H9 (cell line): ENCODE results near the gene TRIP10. TPM values are rescaled to one million over a fixed set of nuclear protein-coding genes. Genes with fewer than 3 reads are reported as not detected.

ENCODE experiments used
- DNase-seq: peaks from one replicate; pipeline ENCODE4 v3.0.0-alpha.2; 2017
- H2AFZ ChIP-seq: one replicate; pipeline ENCODE4 v1.6.1; 2013; ENCODE audit warnings: mild to moderate bottlenecking, low read length, control low read depth, moderate library complexity
- H2AK5ac ChIP-seq: 2 replicates; pipeline ENCODE4 v1.6.1; 2013; ENCODE audit warnings: low read length, control low read depth, mixed read lengths; ENCODE audit not compliant: insufficient read length
- H2BK120ac ChIP-seq: one replicate; pipeline ENCODE4 v1.6.1; 2013; ENCODE audit warnings: low read depth, mild to moderate bottlenecking, low read length, control low read depth, inconsistent platforms; ENCODE audit not compliant: poor library complexity, severe bottlenecking
- H2BK12ac ChIP-seq: 2 replicates; pipeline ENCODE4 v1.6.1; 2013; ENCODE audit warnings: low read length, control low read depth, mixed read lengths, low read depth; ENCODE audit not compliant: insufficient read length
- H2BK15ac ChIP-seq: 2 replicates; pipeline ENCODE4 v1.6.1; 2013; ENCODE audit warnings: low read depth, low read length, control low read depth
- H2BK20ac ChIP-seq: one replicate; pipeline ENCODE4 v1.6.1; 2013; ENCODE audit warnings: low read depth, mild to moderate bottlenecking, low read length, control low read depth, inconsistent platforms; ENCODE audit not compliant: poor library complexity, severe bottlenecking
- H2BK5ac ChIP-seq: 2 replicates; pipeline ENCODE4 v1.6.1; 2013; ENCODE audit warnings: low read length, control low read depth, mixed read lengths; ENCODE audit not compliant: insufficient read length
- H3K14ac ChIP-seq: 2 replicates; pipeline ENCODE4 v1.6.1; 2013; ENCODE audit warnings: low read length, control low read depth; ENCODE audit not compliant: insufficient read depth
- H3K18ac ChIP-seq: 2 replicates; pipeline ENCODE4 v1.6.1; 2013; ENCODE audit warnings: low read depth, mild to moderate bottlenecking, mixed read lengths, low read length, control low read depth; ENCODE audit not compliant: insufficient read length
- H3K23ac ChIP-seq: 2 replicates; pipeline ENCODE4 v1.6.1; 2013; ENCODE audit warnings: low read length, control low read depth, mixed read lengths, low read depth; ENCODE audit not compliant: insufficient read length
- H3K23me2 ChIP-seq: 2 replicates; pipeline ENCODE4 v1.6.1; 2013; ENCODE audit warnings: low read depth, mild to moderate bottlenecking, mixed read lengths, low read length, control low read depth; ENCODE audit not compliant: insufficient read length, poor library complexity, severe bottlenecking
- H3K27ac ChIP-seq: 2 replicates; pipeline ENCODE4 v1.5.1; 2013; ENCODE audit warnings: low read length, control low read depth, mixed read lengths, low read depth; ENCODE audit not compliant: insufficient read length
- H3K27me3 ChIP-seq: 2 replicates; pipeline ENCODE4 v1.6.1; 2013; ENCODE audit warnings: low read length, control low read depth, inconsistent platforms; ENCODE audit not compliant: insufficient read depth
- H3K4ac ChIP-seq: 2 replicates; pipeline ENCODE4 v1.6.1; 2013; ENCODE audit warnings: low read depth, mild to moderate bottlenecking, control low read depth, inconsistent platforms, low read length, moderate library complexity
- H3K4me1 ChIP-seq: 2 replicates; pipeline ENCODE4 v1.6.1; 2013; ENCODE audit warnings: low read length, control low read depth, inconsistent platforms; ENCODE audit not compliant: insufficient read depth
- H3K4me2 ChIP-seq: 2 replicates; pipeline ENCODE4 v1.6.1; 2013; ENCODE audit warnings: low read length, control low read depth, mixed read lengths; ENCODE audit not compliant: insufficient read length, insufficient read depth
- H3K56ac ChIP-seq: 2 replicates; pipeline ENCODE4 v1.6.1; 2013; ENCODE audit warnings: low read depth, mild to moderate bottlenecking, mixed read lengths, low read length, control low read depth; ENCODE audit not compliant: insufficient read length
- H3K79me1 ChIP-seq: 2 replicates; pipeline ENCODE4 v1.6.1; 2013; ENCODE audit warnings: low read depth, mild to moderate bottlenecking, moderate library complexity, low read length, control low read depth, inconsistent platforms; ENCODE audit not compliant: insufficient read depth, poor library complexity, severe bottlenecking
- H3K79me2 ChIP-seq: 2 replicates; pipeline ENCODE4 v1.6.1; 2013; ENCODE audit warnings: low read length, control low read depth, inconsistent platforms; ENCODE audit not compliant: insufficient read depth
- H3K9ac ChIP-seq: 2 replicates; pipeline ENCODE4 v1.6.1; 2013; ENCODE audit warnings: low read length, control low read depth, mixed read lengths; ENCODE audit not compliant: insufficient read length; ENCODE audit errors: extremely low read depth
- H3K9me3 ChIP-seq: one replicate; pipeline ENCODE4 v1.6.1; 2013; ENCODE audit warnings: low read depth, low read length, inconsistent platforms; ENCODE audit not compliant: control insufficient read depth
- H3T11ph ChIP-seq: one replicate; pipeline ENCODE4 v1.6.1; 2013; ENCODE audit warnings: mild to moderate bottlenecking, low read length, control low read depth, inconsistent platforms
- H4K20me1 ChIP-seq: one replicate; pipeline ENCODE4 v1.6.1; 2013; ENCODE audit not compliant: control insufficient read depth, insufficient read length, insufficient read depth
- H4K5ac ChIP-seq: 2 replicates; pipeline ENCODE4 v1.6.1; 2013; ENCODE audit warnings: low read depth, mild to moderate bottlenecking, mixed read lengths, low read length, control low read depth; ENCODE audit not compliant: insufficient read length
- H4K8ac ChIP-seq: replicated peaks from 2 replicates; pipeline ENCODE4 v1.6.1; 2013; ENCODE audit warnings: low read length, control low read depth, mixed read lengths, low read depth; ENCODE audit not compliant: insufficient read length
- H4K91ac ChIP-seq: 2 replicates; pipeline ENCODE4 v1.6.1; 2013; ENCODE audit warnings: low read depth, mild to moderate bottlenecking, moderate library complexity, mixed read lengths, low read length, control low read depth; ENCODE audit not compliant: insufficient read length
- H3K27ac Mint-ChIP-seq, 3 experiments: 2 replicates in 2 of 3; 3 replicates in 1 of 3; pipeline ENCODE4 v1.8.0; 2020 to 2021; ENCODE audit warnings: mixed read lengths in 3 of 3, mild to moderate bottlenecking in 1 of 3, moderate library complexity in 1 of 3
- H3K27me3 Mint-ChIP-seq: 2 replicates; pipeline ENCODE4 v1.8.0; 2021; ENCODE audit warnings: low read depth, mild to moderate bottlenecking, moderate library complexity, mixed read lengths
- H3K36me3 Mint-ChIP-seq, 3 experiments: 2 replicates in 2 of 3; 3 replicates in 1 of 3; pipeline ENCODE4 v1.8.0; 2020 to 2021; ENCODE audit warnings: low read depth in 3 of 3, mixed read lengths in 3 of 3; ENCODE audit not compliant: insufficient read depth in 1 of 3
- H3K4me1 Mint-ChIP-seq, 2 experiments: 2 replicates each; pipeline ENCODE4 v1.8.0; 2020; ENCODE audit warnings: mixed read lengths in 2 of 2
- H3K4me3 Mint-ChIP-seq, 2 experiments: 2 replicates in 1 of 2; 3 replicates in 1 of 2; pipeline ENCODE4 v1.8.0; 2020 to 2021; ENCODE audit warnings: mild to moderate bottlenecking in 2 of 2, mixed read lengths in 2 of 2, moderate library complexity in 1 of 2
- H3K9me3 Mint-ChIP-seq, 2 experiments: 2 replicates in 1 of 2; 3 replicates in 1 of 2; pipeline ENCODE4 v1.8.0; 2020; ENCODE audit warnings: mild to moderate bottlenecking in 2 of 2, mixed read lengths in 2 of 2, moderate library complexity in 1 of 2
- WGBS: extraction: QIAGEN DNeasy Blood & Tissue Kit; methylation state at CpG from one replicate; pipeline ENCODE4 v1.1.7; 2013; ENCODE audit warnings: missing lambda C conversion rate, low lambda C conversion rate, mixed read lengths; ENCODE audit not compliant: insufficient read length; ENCODE audit errors: extremely low coverage; 5-methylcytosine and 5-hydroxymethylcytosine counted together
- total RNA-seq: library from RNA; stranded (reverse); gene quantifications from 2 replicates; pipeline ENCODE4 v1.2.1, GENCODE V29; 2021
- TF ChIP-seq, protein P1 (sequence below): fragments of 200-600 bp; sonication (generic); conservative IDR thresholded peaks from 3 replicates; pipeline ENCODE4 v1.8.0; 2021; ENCODE audit warnings: antibody characterized with exemption, mild to moderate bottlenecking

Gene TRIP10
- total RNA-seq, 1 experiment from 2014 or later = 56.4 TPM

GRCh38 chr19:6732803-6733337 is 6.6 kb upstream of the TRIP10 start:
- H3K4me3 Mint-ChIP-seq = peak overlapping the region in 1 of 2 experiments; percentile 48; a peak in 1 of 5 replicates

More at GRCh38 chr19:6732803-6733337, 6.6 kb upstream of the TRIP10 start:
- Histone ChIP-seq H4K91ac (no peak overlapping the region), H2AK5ac (no peak overlapping the region), H3K9me3 (no peaks in the 10 kb centered on the region), H3K4me1 (peaks cover under 1% of the 10 kb centered on the region; the same call in 1 of the 2 replicates), H3K4me2 (no peak overlapping the region), H3K27me3 (no peaks in the 10 kb centered on the region), H3K27ac (no peak overlapping the region), H4K8ac (no peak overlapping the region), H3T11ph (no peak overlapping the region), H3K4ac (no peak overlapping the region), H3K18ac (no peak overlapping the region), H4K5ac (no peak overlapping the region), H3K56ac (no peak overlapping the region), H3K9ac (no peak overlapping the region), H2BK120ac (no peak overlapping the region), H4K20me1 (peaks cover 2% of the 10 kb centered on the region), H3K23ac (no peak overlapping the region), H2BK15ac (no peak overlapping the region), H3K14ac (no peak overlapping the region), H2BK5ac (no peak overlapping the region), H3K79me1 (no peaks in the 10 kb centered on the region), H3K79me2 (no peaks in the 10 kb centered on the region), H2BK12ac (no peak overlapping the region), H3K23me2 (peaks cover 14% of the 10 kb centered on the region), H2BK20ac (no peak overlapping the region), H2AFZ (no peak overlapping the region)
- Mint-ChIP-seq H3K36me3 (peaks cover 5 to 16% (median 12%) of the 10 kb centered on the region in 3 experiments), H3K27me3 (no peaks in the 10 kb centered on the region; the same call in 1 of the 2 replicates), H3K4me1 (peaks cover 18 to 29% of the 10 kb centered on the region in 2 experiments), H3K27ac (no peak overlapping the region), H3K9me3 (no peaks in the 10 kb centered on the region)
- no CpG with 5 or more reads among the region's 21 CpGs for WGBS
- TF ChIP-seq, protein P1, sequence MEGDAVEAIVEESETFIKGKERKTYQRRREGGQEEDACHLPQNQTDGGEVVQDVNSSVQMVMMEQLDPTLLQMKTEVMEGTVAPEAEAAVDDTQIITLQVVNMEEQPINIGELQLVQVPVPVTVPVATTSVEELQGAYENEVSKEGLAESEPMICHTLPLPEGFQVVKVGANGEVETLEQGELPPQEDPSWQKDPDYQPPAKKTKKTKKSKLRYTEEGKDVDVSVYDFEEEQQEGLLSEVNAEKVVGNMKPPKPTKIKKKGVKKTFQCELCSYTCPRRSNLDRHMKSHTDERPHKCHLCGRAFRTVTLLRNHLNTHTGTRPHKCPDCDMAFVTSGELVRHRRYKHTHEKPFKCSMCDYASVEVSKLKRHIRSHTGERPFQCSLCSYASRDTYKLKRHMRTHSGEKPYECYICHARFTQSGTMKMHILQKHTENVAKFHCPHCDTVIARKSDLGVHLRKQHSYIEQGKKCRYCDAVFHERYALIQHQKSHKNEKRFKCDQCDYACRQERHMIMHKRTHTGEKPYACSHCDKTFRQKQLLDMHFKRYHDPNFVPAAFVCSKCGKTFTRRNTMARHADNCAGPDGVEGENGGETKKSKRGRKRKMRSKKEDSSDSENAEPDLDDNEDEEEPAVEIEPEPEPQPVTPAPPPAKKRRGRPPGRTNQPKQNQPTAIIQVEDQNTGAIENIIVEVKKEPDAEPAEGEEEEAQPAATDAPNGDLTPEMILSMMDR = no peak
- DNase-seq = no peak
